ENCODE results near the gene RBM23.
"Not testable (repeated sequence)": the region's sequence is repeated elsewhere in the genome, so short reads cannot be mapped to it uniquely, and the experiment has no call there.

The RBM23 gene

DNA sequence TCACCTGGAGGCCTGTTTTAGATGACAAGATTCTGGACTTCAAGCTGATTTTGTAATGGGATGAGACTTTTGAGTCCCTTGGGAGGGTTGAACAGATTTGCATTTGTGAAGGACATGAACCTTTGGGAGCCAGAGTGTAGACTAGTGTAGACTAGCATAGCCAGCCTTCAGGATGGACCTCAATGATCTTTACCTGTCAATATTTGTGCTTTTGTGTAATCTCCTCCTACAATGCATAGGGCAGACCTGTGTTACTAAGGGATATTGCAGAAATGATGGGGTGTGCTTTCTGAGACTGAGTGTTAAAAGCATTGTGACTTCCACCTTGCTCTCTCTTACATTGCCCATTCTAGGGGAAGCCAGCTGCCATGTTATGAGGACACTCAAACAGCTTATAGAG, 57.3 kb downstream of the RBM23 start:
- no peak for DNase-seq

GRCh38 chr14:22860377-22860776, 58.6 kb downstream of the RBM23 start:
- DNase-seq = not testable (repeated sequence)

DNA sequence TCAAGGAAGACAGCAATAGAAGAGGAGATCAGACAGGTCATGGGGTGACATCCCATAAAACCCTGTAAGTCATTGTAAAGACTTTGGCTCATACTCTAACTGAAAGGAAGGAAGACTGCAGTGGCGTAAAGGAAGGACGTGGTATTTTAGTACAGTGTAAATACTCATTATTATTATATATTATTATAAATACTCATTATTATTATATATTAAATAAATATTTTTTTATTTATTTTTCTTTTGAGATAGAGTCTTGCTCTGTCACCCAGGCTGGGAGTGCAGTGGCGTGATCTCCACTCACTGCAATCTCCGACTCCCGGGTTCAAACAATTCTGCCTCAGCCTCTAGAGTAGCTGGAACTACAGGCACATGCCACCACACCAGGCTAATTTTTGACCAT, 62.5 kb downstream of the RBM23 start:
- DNase-seq = no peak

DNA sequence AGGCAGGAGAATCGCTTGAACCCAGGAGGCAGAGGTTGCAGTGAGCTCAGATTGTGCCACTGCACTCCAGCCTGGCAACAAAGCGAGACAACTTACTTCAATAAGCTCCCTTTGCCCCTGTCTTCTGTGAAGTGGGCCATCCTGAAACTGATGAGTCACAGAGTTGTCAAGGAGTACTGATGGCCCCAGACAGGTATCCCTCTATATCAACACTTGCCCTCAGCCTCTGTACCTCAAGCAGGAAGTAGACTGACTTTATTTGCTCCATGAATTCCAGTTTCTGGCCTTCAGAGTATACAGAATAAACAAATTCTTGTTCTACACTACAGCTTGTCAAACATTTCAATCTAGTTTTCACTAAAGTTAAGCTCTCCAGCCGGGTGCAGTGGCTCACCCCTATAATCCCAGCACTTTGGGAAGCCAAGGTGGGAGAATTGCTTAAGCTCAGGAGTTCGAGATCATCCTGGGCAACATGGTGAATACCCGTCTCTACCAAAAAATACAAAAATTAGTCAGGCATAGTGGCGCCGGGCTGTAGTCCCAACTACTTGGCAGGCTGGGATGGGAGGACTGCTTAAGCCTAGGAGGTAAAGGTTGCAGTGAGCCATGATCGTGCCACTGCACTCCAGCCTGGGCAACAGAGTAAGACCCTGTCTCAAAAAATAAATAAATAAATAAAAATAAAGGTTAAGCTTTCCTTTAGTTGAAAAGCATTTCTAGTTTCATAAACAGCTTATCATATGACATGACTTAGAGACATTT, 63.8 kb downstream of the RBM23 start:
- DNase-seq = peak; percentile 38

GRCh38 chr14:22854296-22854695, 64.7 kb downstream of the RBM23 start:
- not testable (repeated sequence) for DNase-seq

GRCh38 chr14:22852940-22853767, 65.8 kb downstream of the RBM23 start:
- peak; percentile 90 for DNase-seq

GRCh38 chr14:22852599-22852939, 66.4 kb downstream of the RBM23 start:
- DNase-seq = no peak

- DNase-seq = not testable (repeated sequence)
Measured at GRCh38 chr14:22852178-22852577, 66.8 kb downstream of the RBM23 start.

DNA sequence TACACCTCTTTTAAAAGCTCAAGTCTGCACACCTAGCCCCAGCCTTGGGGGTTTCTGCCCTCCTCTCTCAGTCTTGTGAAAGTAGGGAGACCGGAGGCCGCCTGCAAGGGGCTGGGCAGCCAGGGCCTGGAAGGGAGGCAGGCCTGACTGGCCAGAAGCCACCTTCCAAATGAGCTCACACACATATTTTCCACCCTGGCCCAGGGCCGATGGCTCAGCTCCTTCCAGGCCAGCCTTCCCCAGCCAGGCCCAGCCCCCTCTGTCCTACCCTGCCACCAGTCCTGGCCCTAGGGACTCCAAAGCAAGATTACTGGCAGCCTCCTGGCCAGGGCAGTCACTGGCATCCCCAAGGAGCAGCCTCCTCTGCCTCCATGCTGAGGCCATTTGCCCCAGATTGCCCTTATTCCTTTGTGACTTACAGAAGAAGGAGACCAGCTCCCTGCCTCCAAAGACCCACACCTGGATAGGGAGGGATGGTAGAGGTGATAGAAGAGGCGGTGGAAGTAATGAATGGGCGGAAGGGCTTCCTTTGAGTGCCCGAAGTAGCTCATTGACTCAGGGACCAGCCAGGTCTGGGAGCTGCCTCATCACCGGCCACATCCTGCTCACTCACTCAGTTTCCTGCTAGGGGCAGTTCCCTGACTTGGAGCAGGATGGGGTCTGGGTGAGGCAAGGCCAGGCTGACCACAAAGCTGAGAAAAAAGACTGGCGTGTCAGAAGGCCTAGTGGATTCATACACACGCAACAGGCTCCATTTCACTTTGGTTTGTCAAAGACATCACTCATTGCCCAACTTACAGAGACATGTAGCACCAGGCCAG, 67.8 kb downstream of the RBM23 start:
- peak; percentile 77 for DNase-seq

DNA sequence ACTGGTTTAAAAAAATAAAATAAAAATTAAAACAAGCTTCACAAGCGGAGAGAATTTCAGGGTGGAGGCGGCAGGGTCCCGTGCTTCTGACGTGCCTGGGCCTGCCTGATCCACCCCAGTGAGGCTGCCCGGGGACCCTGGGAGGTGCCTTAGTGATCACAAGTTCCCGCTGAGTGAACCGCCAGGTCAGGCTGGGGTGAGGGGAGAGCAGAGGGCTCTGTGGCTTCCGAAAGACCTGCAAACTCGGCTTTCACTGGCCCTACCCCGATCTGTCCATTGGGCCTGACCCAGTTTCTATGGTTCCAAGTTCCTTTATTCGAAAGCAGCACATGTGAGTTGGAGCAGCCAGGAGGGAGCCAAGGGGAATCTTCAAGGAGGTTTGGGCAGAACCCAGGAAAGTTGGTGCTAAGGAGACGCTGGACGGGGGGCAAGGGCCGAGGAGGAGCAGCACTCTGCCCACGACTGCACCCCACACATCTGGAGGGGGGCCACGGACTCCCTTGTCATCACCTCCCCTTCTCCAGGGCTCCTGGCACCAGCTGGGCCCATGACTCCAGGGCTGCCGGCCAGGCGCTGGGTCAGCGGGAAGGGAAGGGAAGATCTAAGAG, 69.6 kb downstream of the RBM23 start:
- no peak for DNase-seq

DNA sequence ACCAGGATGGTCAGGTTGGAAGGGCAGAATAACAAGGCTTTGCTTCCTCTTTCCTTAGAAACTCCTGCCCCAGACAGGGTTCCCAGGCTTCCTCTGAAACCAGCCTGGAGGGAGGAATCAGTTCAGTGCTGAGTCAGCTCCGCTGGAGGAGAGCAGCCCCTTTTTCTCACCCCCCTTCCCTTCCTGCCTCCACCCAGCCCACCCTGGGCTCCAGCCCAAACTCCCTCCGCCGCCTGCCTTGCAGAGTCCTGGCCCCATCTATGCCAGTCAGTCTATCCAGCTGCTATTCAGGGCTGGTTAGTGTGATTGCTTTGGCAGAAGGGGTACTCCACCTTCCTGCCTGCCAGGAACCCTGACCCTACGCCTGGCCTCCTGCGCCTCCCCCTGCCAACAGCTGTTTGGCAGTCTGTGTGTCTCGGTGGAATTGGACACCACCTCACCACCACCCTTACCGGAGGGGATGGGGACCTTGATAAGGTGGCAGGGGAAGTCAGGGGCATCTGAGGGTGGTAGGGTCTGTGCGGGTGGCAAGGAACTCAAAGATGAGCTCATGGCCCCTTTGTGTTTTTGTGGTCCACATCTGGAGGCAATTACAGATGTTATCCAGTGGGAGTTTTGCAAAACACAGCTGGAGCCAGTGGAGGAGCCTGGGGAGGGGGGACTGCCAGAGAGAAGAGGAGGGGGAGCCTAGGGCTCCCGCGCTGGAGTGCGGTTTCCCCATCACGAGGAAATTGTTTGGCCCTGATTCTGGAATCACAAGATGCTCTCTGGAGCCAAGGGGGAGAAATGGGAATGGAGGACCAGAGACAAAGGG, 70.4 kb downstream of the RBM23 start:
- no peak for DNase-seq

DNA sequence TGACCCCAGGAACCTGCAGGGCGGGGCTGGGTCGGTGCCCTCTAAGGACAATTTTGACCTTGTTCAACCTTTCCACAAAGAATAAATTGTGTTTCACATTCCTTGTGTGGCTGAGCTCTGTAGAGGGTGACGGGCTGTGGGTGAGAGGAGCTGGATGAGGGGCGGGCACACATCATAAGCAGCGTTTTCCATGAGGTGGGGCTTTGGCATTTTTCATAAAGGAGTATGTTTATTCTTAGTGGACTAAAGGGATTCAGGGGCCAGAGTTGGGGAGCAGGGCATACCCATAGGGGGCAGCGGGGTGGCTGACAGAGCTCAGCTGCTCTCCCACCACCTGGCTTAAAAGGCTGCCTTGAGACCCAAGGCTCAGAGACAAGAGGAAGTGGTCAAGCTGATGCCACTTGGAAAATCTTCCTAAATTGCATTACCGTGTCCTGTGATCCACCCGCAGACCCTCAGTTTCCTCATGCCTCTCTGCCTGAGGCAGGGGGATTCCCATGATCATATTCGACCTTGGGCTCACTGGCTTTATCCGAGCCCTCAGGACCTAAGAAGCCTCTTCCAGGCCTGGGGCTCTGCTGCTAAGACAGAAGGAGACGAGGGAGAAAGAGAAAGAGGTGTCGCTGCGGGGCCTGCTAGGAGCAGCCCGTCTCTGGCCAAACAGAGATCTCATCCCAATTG, 71.1 kb downstream of the RBM23 start:
- no peak for DNase-seq

GRCh38 chr14:22846811-22847307, 72.1 kb downstream of the RBM23 start:
- DNase-seq = no peak

DNA sequence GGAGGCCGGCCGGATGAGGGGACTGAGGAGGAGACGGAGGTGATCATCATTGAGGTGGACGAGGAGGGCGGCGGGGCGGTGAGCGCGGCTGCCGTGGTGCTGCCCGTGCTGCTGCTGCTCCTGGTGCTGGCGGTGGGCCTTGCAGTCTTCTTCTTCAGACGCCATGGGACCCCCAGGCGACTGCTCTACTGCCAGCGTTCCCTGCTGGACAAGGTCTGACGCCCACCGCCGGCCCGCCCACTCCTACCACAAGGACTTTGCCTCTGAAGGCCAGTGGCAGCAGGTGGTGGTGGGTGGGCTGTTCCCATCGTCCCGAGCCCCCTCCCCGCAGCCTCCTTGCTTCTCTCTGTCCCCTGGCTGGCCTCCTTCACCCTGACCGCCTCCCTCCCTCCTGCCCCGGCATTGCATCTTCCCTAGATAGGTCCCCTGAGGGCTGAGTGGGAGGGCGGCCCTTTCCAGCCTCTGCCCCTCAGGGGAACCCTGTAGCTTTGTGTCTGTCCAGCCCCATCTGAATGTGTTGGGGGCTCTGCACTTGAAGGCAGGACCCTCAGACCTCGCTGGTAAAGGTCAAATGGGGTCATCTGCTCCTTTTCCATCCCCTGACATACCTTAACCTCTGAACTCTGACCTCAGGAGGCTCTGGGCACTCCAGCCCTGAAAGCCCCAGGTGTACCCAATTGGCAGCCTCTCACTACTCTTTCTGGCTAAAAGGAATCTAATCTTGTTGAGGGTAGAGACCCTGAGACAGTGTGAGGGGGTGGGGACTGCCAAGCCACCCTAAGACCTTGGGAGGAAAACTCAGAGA, 72.9 kb downstream of the RBM23 start:
- DNase-seq = no peak

- DNase-seq = no peak
Measured at GRCh38 chr14:22845103-22845394, 73.9 kb downstream of the RBM23 start.

GRCh38 chr14:22844221-22845102, 74.5 kb downstream of the RBM23 start:
- no peak for DNase-seq
